OCI-LY1 (cell line): ENCODE measurements around the gene C1orf159.

Source experiments
- EZH2 ChIP-seq: fragments of 200-600 bp; sonication (generic), shearing (Covaris generic); IDR thresholded peaks from 2 replicates; pipeline ENCODE4 v1.8.0; 2017; ENCODE audit warnings: borderline replicate concordance, mixed run types, mild to moderate bottlenecking, antibody characterized with exemption, low read length, moderate library complexity, mixed read lengths
- TF ChIP-seq, protein P1 (sequence below): fragments of 200-600 bp; sonication (generic), shearing (Covaris generic); IDR thresholded peaks from 2 replicates; pipeline ENCODE4 v1.5.1; 2017; ENCODE audit warnings: mild to moderate bottlenecking, antibody characterized with exemption, low read length, moderate library complexity, mixed read lengths

DNA sequence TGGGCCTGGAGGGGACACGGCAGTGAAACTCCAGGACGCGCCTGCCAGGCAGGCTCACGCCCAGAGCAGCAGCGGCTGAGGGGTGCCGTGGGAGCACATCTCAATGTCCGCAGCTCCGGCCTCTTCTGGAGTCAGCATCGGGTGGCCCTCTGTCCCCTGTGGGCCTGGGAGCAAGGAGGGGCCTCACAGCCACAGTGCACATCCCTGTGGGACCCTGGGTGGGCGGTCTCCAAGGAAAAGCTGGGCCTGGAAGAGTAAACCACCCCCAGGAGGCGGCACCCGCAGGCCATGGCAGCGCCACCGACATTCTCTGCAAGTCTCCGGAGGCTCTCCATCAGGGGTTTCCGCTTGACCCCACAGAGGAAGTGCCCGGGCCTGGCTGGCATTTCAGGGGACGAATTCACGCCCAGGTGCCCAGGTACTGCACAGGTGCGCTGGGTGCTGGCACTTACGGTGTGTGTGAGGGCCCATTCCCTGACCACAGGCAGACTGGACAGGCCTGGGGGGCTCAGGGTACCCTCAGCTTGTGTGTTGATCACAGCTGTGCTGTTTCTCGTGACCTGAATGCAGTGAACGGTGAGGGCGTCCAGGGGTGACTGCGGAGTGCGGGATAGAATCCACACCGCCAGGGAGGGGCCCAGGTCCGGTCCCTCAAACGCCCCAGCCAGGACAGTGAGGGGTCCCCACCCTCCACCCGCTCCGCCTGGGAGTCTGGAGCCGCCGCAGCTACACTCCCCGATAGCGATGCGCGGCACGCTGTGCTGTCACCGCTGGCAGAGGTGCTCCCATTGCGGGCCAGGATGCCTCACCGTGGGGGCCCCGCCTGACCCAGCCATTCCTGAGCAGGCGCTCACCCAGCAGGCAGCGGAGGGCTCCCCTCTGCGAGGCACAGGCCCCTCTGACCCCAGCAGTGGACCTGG, 25.2 kb downstream of the C1orf159 start:
- TF ChIP-seq, protein P1, sequence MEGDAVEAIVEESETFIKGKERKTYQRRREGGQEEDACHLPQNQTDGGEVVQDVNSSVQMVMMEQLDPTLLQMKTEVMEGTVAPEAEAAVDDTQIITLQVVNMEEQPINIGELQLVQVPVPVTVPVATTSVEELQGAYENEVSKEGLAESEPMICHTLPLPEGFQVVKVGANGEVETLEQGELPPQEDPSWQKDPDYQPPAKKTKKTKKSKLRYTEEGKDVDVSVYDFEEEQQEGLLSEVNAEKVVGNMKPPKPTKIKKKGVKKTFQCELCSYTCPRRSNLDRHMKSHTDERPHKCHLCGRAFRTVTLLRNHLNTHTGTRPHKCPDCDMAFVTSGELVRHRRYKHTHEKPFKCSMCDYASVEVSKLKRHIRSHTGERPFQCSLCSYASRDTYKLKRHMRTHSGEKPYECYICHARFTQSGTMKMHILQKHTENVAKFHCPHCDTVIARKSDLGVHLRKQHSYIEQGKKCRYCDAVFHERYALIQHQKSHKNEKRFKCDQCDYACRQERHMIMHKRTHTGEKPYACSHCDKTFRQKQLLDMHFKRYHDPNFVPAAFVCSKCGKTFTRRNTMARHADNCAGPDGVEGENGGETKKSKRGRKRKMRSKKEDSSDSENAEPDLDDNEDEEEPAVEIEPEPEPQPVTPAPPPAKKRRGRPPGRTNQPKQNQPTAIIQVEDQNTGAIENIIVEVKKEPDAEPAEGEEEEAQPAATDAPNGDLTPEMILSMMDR = no peak
- TF ChIP-seq EZH2 = no peak
